Measurements from ENCODE around the gene SLAMF9.

The SLAMF9 gene

GRCh38 chr1:159927211-159927848, 26.7 kb downstream of the SLAMF9 start:
- Histone ChIP-seq H3K4me2 (ENCODE audit: low read length) (peak overlapping the region; percentile 74), H3K9ac (ENCODE audit: low read length) (peak overlapping the region; percentile 18; the same call in 1 of the 2 replicates), H3K4me3 (ENCODE audit: low read length) (peak overlapping the region; percentile 40), H3K27ac (ENCODE audit: low read length) (no peak overlapping the region), H3K9me3 (ENCODE audit: insufficient read depth, low read length) (no peaks in the 10 kb centered on the region), H3K79me2 (ENCODE audit: low read length) (peaks cover 44% of the 10 kb centered on the region), H4K20me1 (ENCODE audit: insufficient read depth, low read length) (peaks cover 19% of the 10 kb centered on the region), H3K36me3 (replicated peaks; ENCODE audit: low read depth, low read length) (peaks cover 25% of the 10 kb centered on the region), H3K4me1 (ENCODE audit: low read length) (peaks cover 42% of the 10 kb centered on the region), H2AFZ (ENCODE audit: low read depth, low read length) (no peak overlapping the region), H3K27me3 (ENCODE audit: low read depth, low read length) (no peaks in the 10 kb centered on the region)
- TF ChIP-seq EZH2phosphoT487 (IDR thresholded peaks at IDR 0.05; ENCODE audit: low read depth) (no peak), CTCF (IDR thresholded peaks at IDR 0.05; ENCODE audit: low read depth, low read length) (no peak)

GRCh38 chr1:159925719-159926078, 28.3 kb downstream of the SLAMF9 start:
- peaks cover 41% of the 10 kb centered on the region for H3K4me1 ChIP-seq (ENCODE audit: low read length)
- peak overlapping the region; percentile 98 for H3K4me2 ChIP-seq (ENCODE audit: low read length)
- peak overlapping the region; percentile 100 for H3K9ac ChIP-seq (ENCODE audit: low read length)
- peaks cover 32% of the 10 kb centered on the region for H3K36me3 ChIP-seq (replicated peaks; ENCODE audit: low read depth, low read length)
- peaks cover 60% of the 10 kb centered on the region for H3K79me2 ChIP-seq (ENCODE audit: low read length)
- peak overlapping the region; percentile 95 for H3K4me3 ChIP-seq (ENCODE audit: low read length)
- H2AFZ ChIP-seq (ENCODE audit: low read depth, low read length): no peak overlapping the region
- no peak for TF ChIP-seq EZH2phosphoT487 (IDR thresholded peaks at IDR 0.05; ENCODE audit: low read depth)
- no peak for TF ChIP-seq CTCF (IDR thresholded peaks at IDR 0.05; ENCODE audit: low read depth, low read length)
- H3K27ac ChIP-seq (ENCODE audit: low read length): peak overlapping the region; percentile 94
- peaks cover 35% of the 10 kb centered on the region for H4K20me1 ChIP-seq (ENCODE audit: insufficient read depth, low read length)
- H3K27me3 ChIP-seq (ENCODE audit: low read depth, low read length): no peaks in the 10 kb centered on the region
- H3K9me3 ChIP-seq (ENCODE audit: insufficient read depth, low read length): no peaks in the 10 kb centered on the region

- H4K20me1 ChIP-seq (ENCODE audit: insufficient read depth, low read length): peaks cover 42% of the 10 kb centered on the region
- no peaks in the 10 kb centered on the region for H3K9me3 ChIP-seq (ENCODE audit: insufficient read depth, low read length)
- H3K79me2 ChIP-seq (ENCODE audit: low read length): peaks cover 66% of the 10 kb centered on the region
Measured at GRCh38 chr1:159924791-159925718, 29.0 kb downstream of the SLAMF9 start, which contains the start of gene TAGLN2. TAGLN2 (minus strand) TSS chr1:159925507; CDS start chr1:159920509, 4,998 bp downstream.

More at GRCh38 chr1:159924791-159925718, 29.0 kb downstream of the SLAMF9 start, which contains the start of gene TAGLN2:
- TF ChIP-seq CTCF (IDR thresholded peaks at IDR 0.05; ENCODE audit: low read depth, low read length) (no peak), EZH2phosphoT487 (IDR thresholded peaks at IDR 0.05; ENCODE audit: low read depth) (no peak)
- Histone ChIP-seq H3K27ac (ENCODE audit: low read length) (peak within 1 kb of the TSS; percentile 94), H2AFZ (ENCODE audit: low read depth, low read length) (no peak within 1 kb of the TSS), H3K27me3 (ENCODE audit: low read depth, low read length) (no peaks in the 10 kb centered on the region), H3K36me3 (replicated peaks; ENCODE audit: low read depth, low read length) (peaks cover 39% of the 10 kb centered on the region), H3K4me3 (ENCODE audit: low read length) (peak within 1 kb of the TSS; percentile 95), H3K4me1 (ENCODE audit: low read length) (peaks cover 48% of the 10 kb centered on the region), H3K4me2 (ENCODE audit: low read length) (peak within 1 kb of the TSS; percentile 98), H3K9ac (ENCODE audit: low read length) (peak within 1 kb of the TSS; percentile 100)

Data from OCI-LY3 (cell line).